T-helper 17 cell (primary cell): ENCODE results near the gene LSM8. TPM values are rescaled to one million over a fixed set of nuclear protein-coding genes. Genes with fewer than 3 reads are reported as not detected.

Experiments
- ATAC-seq: fragments of 150-1000 bp; cut with Tn5 transposase; 2 replicates; pipeline ENCODE4 v1.10.0; 2021; ENCODE audit warnings: mild to moderate bottlenecking, moderate library complexity
- DNase-seq, 3 donors: peaks; one replicate each; pipeline versions ENCODE4 v3.0.0 to v3.0.0-alpha.2; 2020 to 2021
- H3K9me3 ChIP-seq: one replicate; pipeline ENCODE4 v1.7.0; 2013; ENCODE audit warnings: low read length, mild to moderate bottlenecking; ENCODE audit not compliant: control insufficient read depth, poor library complexity, severe bottlenecking
- H3K27ac Mint-ChIP-seq: one replicate; pipeline ENCODE4 v1.8.0; 2022; ENCODE audit warnings: mild to moderate bottlenecking, moderate library complexity, mixed read lengths
- H3K27me3 Mint-ChIP-seq: one replicate; pipeline ENCODE4 v1.8.0; 2022; ENCODE audit warnings: mixed read lengths
- H3K36me3 Mint-ChIP-seq: one replicate; pipeline ENCODE4 v1.8.0; 2022; ENCODE audit warnings: low read depth, mixed read lengths
- H3K4me1 Mint-ChIP-seq: one replicate; pipeline ENCODE4 v1.8.0; 2022; ENCODE audit warnings: mild to moderate bottlenecking, mixed read lengths
- H3K4me3 Mint-ChIP-seq: one replicate; pipeline ENCODE4 v1.8.0; 2022; ENCODE audit warnings: mild to moderate bottlenecking, moderate library complexity, mixed read lengths
- total RNA-seq, 4 donors: library from RNA in 2 of 4; stranded (reverse) in 2 of 4; gene quantifications; one replicate each; pipeline ENCODE4 v1.2.3 and lab custom pipeline; 2022 to 2026

LSM8 gene
- total RNA-seq, 2 donors from 2014 or later, result 40.2 to 41.7 TPM

- Mint-ChIP-seq H3K4me3 (peak overlapping the region; percentile 96), H3K27ac (peak overlapping the region; percentile 97), H3K4me1 (peaks cover 26% of the 10 kb centered on the region), H3K36me3 (peaks cover 6% of the 10 kb centered on the region), H3K27me3 (no peaks in the 10 kb centered on the region)
- ATAC-seq (no peak), DNase-seq (no peak)
- H3K9me3 ChIP-seq, result no peaks in the 10 kb centered on the region
These were observed 1.2 kb upstream of the LSM8 start for GRCh38 chr7:118182593-118183427.

- H3K9me3 ChIP-seq, result no peaks in the 10 kb centered on the region
- H3K4me1 Mint-ChIP-seq, result peaks cover 26% of the 10 kb centered on the region
- no peaks in the 10 kb centered on the region for H3K27me3 Mint-ChIP-seq
- peak overlapping the region; percentile 96 for H3K4me3 Mint-ChIP-seq
- ATAC-seq (peak; percentile 12), DNase-seq (no peak)
- H3K27ac Mint-ChIP-seq, result peak overlapping the region; percentile 97
- peaks cover 6% of the 10 kb centered on the region for H3K36me3 Mint-ChIP-seq
These were observed 557 bp upstream of the LSM8 start for GRCh38 chr7:118183428-118183785.

GRCh38 chr7:118184565-118184940 is 589 bp downstream of the LSM8 start:
- Mint-ChIP-seq H3K27me3 (no peaks in the 10 kb centered on the region), H3K36me3 (peaks cover 6% of the 10 kb centered on the region), H3K27ac (peak overlapping the region; percentile 97), H3K4me3 (peak overlapping the region; percentile 96), H3K4me1 (peaks cover 26% of the 10 kb centered on the region)
- ATAC-seq (no peak), DNase-seq (no peak)
- H3K9me3 ChIP-seq, result no peaks in the 10 kb centered on the region

GRCh38 chr7:118185163-118185860 is 1.3 kb downstream of the LSM8 start:
- Mint-ChIP-seq H3K27ac (peak overlapping the region; percentile 97), H3K36me3 (peaks cover 6% of the 10 kb centered on the region), H3K4me3 (peak overlapping the region; percentile 73), H3K4me1 (peaks cover 23% of the 10 kb centered on the region), H3K27me3 (no peaks in the 10 kb centered on the region)
- DNase-seq (no peak), ATAC-seq (no peak)
- no peaks in the 10 kb centered on the region for H3K9me3 ChIP-seq

GRCh38 chr7:118186501-118186900 is 2.5 kb downstream of the LSM8 start:
- Mint-ChIP-seq H3K27ac (peak overlapping the region; percentile 97), H3K4me3 (no peak overlapping the region), H3K36me3 (peaks cover 6% of the 10 kb centered on the region), H3K27me3 (no peaks in the 10 kb centered on the region), H3K4me1 (peaks cover 23% of the 10 kb centered on the region)
- no peaks in the 10 kb centered on the region for H3K9me3 ChIP-seq
- ATAC-seq, result no peak
- no peak for DNase-seq

GRCh38 chr7:118194571-118194970 is 10.6 kb downstream of the LSM8 start:
- Mint-ChIP-seq H3K27ac (no peak overlapping the region), H3K4me1 (peaks cover 4% of the 10 kb centered on the region), H3K4me3 (no peak overlapping the region), H3K36me3 (no peaks in the 10 kb centered on the region), H3K27me3 (no peaks in the 10 kb centered on the region)
- H3K9me3 ChIP-seq, result no peaks in the 10 kb centered on the region
- no peak for DNase-seq
- no peak for ATAC-seq

- Mint-ChIP-seq H3K27ac (peak overlapping the region; percentile 37), H3K4me3 (no peak overlapping the region), H3K4me1 (peaks cover 6% of the 10 kb centered on the region), H3K36me3 (no peaks in the 10 kb centered on the region), H3K27me3 (no peaks in the 10 kb centered on the region)
- ATAC-seq, result peak; percentile 84
- no peaks in the 10 kb centered on the region for H3K9me3 ChIP-seq
- peak in 1 of 3 donors; percentile 46 for DNase-seq
These were observed 12.0 kb downstream of the LSM8 start for GRCh38 chr7:118195837-118196474.

- DNase-seq (no peak), ATAC-seq (no peak)
- no peaks in the 10 kb centered on the region for H3K9me3 ChIP-seq
- Mint-ChIP-seq H3K27ac (no peak overlapping the region), H3K27me3 (no peaks in the 10 kb centered on the region), H3K4me3 (no peak overlapping the region), H3K36me3 (no peaks in the 10 kb centered on the region), H3K4me1 (peaks cover 2% of the 10 kb centered on the region)
These were observed 18.1 kb downstream of the LSM8 start for GRCh38 chr7:118202061-118202460.

- peak; percentile 87 for ATAC-seq
- H3K4me3 Mint-ChIP-seq, result peak overlapping the region; percentile 93
- peak; percentile 28 to 38 (median 34) for DNase-seq
- peaks cover 3% of the 10 kb centered on the region for H3K36me3 Mint-ChIP-seq
- H3K27ac Mint-ChIP-seq, result peak overlapping the region; percentile 92
- peaks cover 37% of the 10 kb centered on the region for H3K27me3 Mint-ChIP-seq
- no peaks in the 10 kb centered on the region for H3K9me3 ChIP-seq
- peaks cover 11% of the 10 kb centered on the region for H3K4me1 Mint-ChIP-seq
These were observed 30.3 kb downstream of the LSM8 start for GRCh38 chr7:118214051-118214832.

GRCh38 chr7:118214833-118215182 is 30.8 kb downstream of the LSM8 start:
- peaks cover 3% of the 10 kb centered on the region for H3K36me3 Mint-ChIP-seq
- no peaks in the 10 kb centered on the region for H3K9me3 ChIP-seq
- ATAC-seq, result peak; percentile 21

GRCh38 chr7:118217210-118217619 is 33.3 kb downstream of the LSM8 start:
- peaks cover 3% of the 10 kb centered on the region for H3K36me3 Mint-ChIP-seq
- no peak for DNase-seq
- peaks cover 33% of the 10 kb centered on the region for H3K27me3 Mint-ChIP-seq
- ATAC-seq, result no peak
- H3K9me3 ChIP-seq, result no peaks in the 10 kb centered on the region
- no peak overlapping the region for H3K4me3 Mint-ChIP-seq
- peaks cover 11% of the 10 kb centered on the region for H3K4me1 Mint-ChIP-seq
- no peak overlapping the region for H3K27ac Mint-ChIP-seq

More at GRCh38 chr7:118214833-118215182, 30.8 kb downstream of the LSM8 start:
- Mint-ChIP-seq H3K4me1 (peaks cover 11% of the 10 kb centered on the region), H3K4me3 (peak overlapping the region; percentile 93), H3K27me3 (peaks cover 38% of the 10 kb centered on the region), H3K27ac (peak overlapping the region; percentile 92)
- no peak for DNase-seq

GRCh38 chr7:118218413-118219156 is 34.6 kb downstream of the LSM8 start:
- Mint-ChIP-seq H3K27ac (no peak overlapping the region), H3K4me1 (peaks cover 11% of the 10 kb centered on the region), H3K27me3 (peaks cover 25% of the 10 kb centered on the region), H3K4me3 (no peak overlapping the region), H3K36me3 (peaks cover 3% of the 10 kb centered on the region)
- DNase-seq (no peak), ATAC-seq (no peak)
- no peaks in the 10 kb centered on the region for H3K9me3 ChIP-seq
